Gastroesophageal sphincter (tissue), 3 donors: ENCODE results near the gene PFKFB4.

Experiments used
- CTCF ChIP-seq, 4 experiments: fragments of 200-600 bp in 2 of 4; fragments of 450-650 bp in 2 of 4; sonication (generic) in 1 of 4; IDR thresholded peaks; one replicate each; pipeline ENCODE4 v1.5.1; 2017 to 2019; ENCODE audit warnings: antibody characterized with exemption in 4 of 4, mild to moderate bottlenecking in 2 of 4, moderate library complexity in 2 of 4
- POLR2A ChIP-seq, 2 donors: fragments of 450-650 bp; IDR thresholded peaks; one replicate each; pipeline ENCODE4 v1.6.1; 2017; ENCODE audit warnings: antibody characterized with exemption in 2 of 2, mild to moderate bottlenecking in 2 of 2, moderate library complexity in 1 of 2
- POLR2AphosphoS5 ChIP-seq: sonication (generic); formaldehyde crosslinking; IDR thresholded peaks from one replicate; pipeline ENCODE4 v1.6.1; 2017; ENCODE audit warnings: antibody characterized with exemption

GRCh38 chr3:48553886-48554845 lies 2.4 kb downstream of the PFKFB4 start:
- TF ChIP-seq POLR2A (IDR thresholded peaks at IDR 0.05) (no peak), CTCF (IDR thresholded peaks at IDR 0.05) (no peak), POLR2AphosphoS5 (no peak)
